H1 (cell line): ENCODE data around the gene NELFE. TPM values are rescaled to one million over a fixed set of nuclear protein-coding genes. Genes with fewer than 3 reads are reported as not detected.

Experiments used
- CTCF ChIA-PET: fragments of 300-600 bp; sonication (Branson Sonifier 250); formaldehyde crosslinking; loops from one replicate; lab custom pipeline; 2021; ENCODE audit not compliant: partially characterized antibody; lab: Charles Lee
- POLR2A ChIA-PET: fragments of 300-600 bp; sonication (Branson Sonifier 250); formaldehyde crosslinking; loops from one replicate; lab custom pipeline; 2021; ENCODE audit warnings: inconsistent platforms; ENCODE audit not compliant: partially characterized antibody; lab: Charles Lee
- DNase-seq, 2 experiments: peaks; one replicate each; pipeline versions ENCODE4 v3.0.0 to v3.0.0-alpha.2; 2010 to 2022; ENCODE audit warnings: low spot score in 2 of 2, low read depth in 1 of 2, mixed read lengths in 1 of 2
- FAIRE-seq: peaks from 2 replicates; lab custom pipeline; 2011; peaks lifted over from hg19 to GRCh38; lab: Jason Lieb, UNC
- H2AFZ ChIP-seq: 2 replicates; pipeline ENCODE4 v1.8.1; 2012; ENCODE audit warnings: low read length, inconsistent platforms
- H2AK5ac ChIP-seq: 2 replicates; pipeline ENCODE4 v1.6.1; 2013; ENCODE audit warnings: low read depth, low read length
- H2BK120ac ChIP-seq: replicated peaks from 2 replicates; pipeline ENCODE3; 2013; ENCODE audit warnings: low read depth, low read length, inconsistent platforms
- H2BK12ac ChIP-seq: 2 replicates; pipeline ENCODE4 v1.6.1; 2013; ENCODE audit warnings: low read depth, low read length
- H2BK15ac ChIP-seq: 2 replicates; pipeline ENCODE4 v1.6.1; 2013; ENCODE audit warnings: low read length
- H2BK20ac ChIP-seq: 2 replicates; pipeline ENCODE4 v1.6.1; 2013; ENCODE audit warnings: low read length
- H2BK5ac ChIP-seq: 2 replicates; pipeline ENCODE4 v1.6.1; 2013; ENCODE audit warnings: low read depth, low read length
- H3K14ac ChIP-seq: 2 replicates; pipeline ENCODE4 v1.6.1; 2013; ENCODE audit warnings: inconsistent platforms; ENCODE audit not compliant: insufficient read length
- H3K18ac ChIP-seq: 2 replicates; pipeline ENCODE4 v1.6.1; 2013; ENCODE audit warnings: low read length; ENCODE audit errors: extremely low read depth
- H3K23ac ChIP-seq: 2 replicates; pipeline ENCODE4 v1.6.1; 2013; ENCODE audit warnings: inconsistent platforms; ENCODE audit not compliant: insufficient read length
- H3K23me2 ChIP-seq: 2 replicates; pipeline ENCODE4 v1.6.1; 2013; ENCODE audit warnings: low read depth, low read length
- H3K27ac ChIP-seq: 2 replicates; pipeline ENCODE4 v1.6.1; 2011; ENCODE audit warnings: low read depth, low read length, inconsistent platforms
- H3K27me3 ChIP-seq, 4 experiments: replicated peaks in 1 of 4; 1 replicate in 1 of 4; 2 replicates in 3 of 4; pipeline versions ENCODE4 v1.6.1 to v1.8.1; 2011 to 2013; ENCODE audit warnings: low read length in 3 of 4, mild to moderate bottlenecking in 3 of 4, inconsistent platforms in 2 of 4, mixed read lengths in 2 of 4, moderate library complexity in 1 of 4; ENCODE audit not compliant: control insufficient read depth in 3 of 4, insufficient read depth in 3 of 4; ENCODE audit errors: extremely low read depth in 1 of 4
- H3K36me3 ChIP-seq, 4 experiments: 2 replicates each; pipeline versions ENCODE4 v1.6.1 to v1.8.1; 2011 to 2013; ENCODE audit warnings: mild to moderate bottlenecking in 4 of 4, low read length in 3 of 4, moderate library complexity in 2 of 4, control low read depth in 1 of 4, inconsistent platforms in 1 of 4; ENCODE audit not compliant: insufficient read depth in 4 of 4, control insufficient read depth in 2 of 4
- H3K4ac ChIP-seq: replicated peaks from 2 replicates; pipeline ENCODE3; 2013; ENCODE audit warnings: low read length, low read depth, mixed read lengths, inconsistent platforms; ENCODE audit not compliant: insufficient read length
- H3K4me1 ChIP-seq, 4 experiments: replicated peaks in 1 of 4; 1 replicate in 1 of 4; 2 replicates in 3 of 4; pipeline versions ENCODE4 v1.6.1 to v1.8.1; 2011 to 2013; ENCODE audit warnings: low read length in 3 of 4, inconsistent platforms in 2 of 4, mixed read lengths in 1 of 4; ENCODE audit not compliant: insufficient read depth in 4 of 4, control insufficient read depth in 3 of 4
- H3K4me2 ChIP-seq, 2 experiments: 2 replicates each; pipeline versions ENCODE4 v1.6.1 to v1.8.1; 2011 to 2013; ENCODE audit warnings: low read depth in 2 of 2, low read length in 2 of 2, control low read depth in 1 of 2, inconsistent platforms in 1 of 2, mild to moderate bottlenecking in 1 of 2; ENCODE audit not compliant: insufficient read depth in 1 of 2
- H3K4me3 ChIP-seq, 4 experiments: fragments of 200-600, 300-600 bp in 1 of 4; sonication (generic), shearing (Covaris generic), sonication (Bioruptor Twin) in 1 of 4; 2 replicates each; pipeline versions ENCODE4 v1.5.1 to v1.8.1; 2011 to 2016; ENCODE audit warnings: low read length in 4 of 4, low read depth in 3 of 4, control low read depth in 2 of 4, inconsistent platforms in 2 of 4, mild to moderate bottlenecking in 2 of 4, mixed read lengths in 1 of 4, moderate library complexity in 1 of 4; ENCODE audit not compliant: insufficient read depth in 2 of 4; ENCODE audit errors: extremely low read depth in 1 of 4
- H3K56ac ChIP-seq: replicated peaks from 2 replicates; pipeline ENCODE3; 2013; ENCODE audit warnings: low read depth, mild to moderate bottlenecking, mixed read lengths, low read length, inconsistent platforms; ENCODE audit not compliant: insufficient read length
- H3K79me1 ChIP-seq: 2 replicates; pipeline ENCODE4 v1.6.1; 2013; ENCODE audit warnings: low read depth, low read length, control low read depth
- H3K79me2 ChIP-seq, 2 experiments: 2 replicates each; pipeline versions ENCODE4 v1.6.1 to v1.8.1; 2012 to 2013; ENCODE audit warnings: low read length in 2 of 2, mild to moderate bottlenecking in 2 of 2, inconsistent platforms in 1 of 2; ENCODE audit not compliant: insufficient read depth in 2 of 2, control insufficient read depth in 1 of 2
- H3K9ac ChIP-seq, 4 experiments: replicated peaks in 1 of 4; 1 replicate in 1 of 4; 2 replicates in 3 of 4; pipeline versions ENCODE4 v1.6.1 to v1.8.1; 2011 to 2013; ENCODE audit warnings: low read depth in 3 of 4, low read length in 3 of 4, control low read depth in 2 of 4, mild to moderate bottlenecking in 2 of 4, moderate library complexity in 2 of 4, inconsistent platforms in 1 of 4; ENCODE audit errors: extremely low read depth in 1 of 4
- H3K9me3 ChIP-seq, 2 experiments: 2 replicates each; pipeline versions ENCODE4 v1.6.1 to v1.8.1; 2012 to 2013; ENCODE audit warnings: mild to moderate bottlenecking in 2 of 2, moderate library complexity in 2 of 2, control low read depth in 1 of 2, inconsistent platforms in 1 of 2, low read depth in 1 of 2, low read length in 1 of 2, mixed read lengths in 1 of 2; ENCODE audit not compliant: insufficient read depth in 2 of 2
- H4K20me1 ChIP-seq, 2 experiments: replicated peaks in 1 of 2; 2 replicates each; pipeline versions ENCODE3 to v1.8.1; 2011 to 2013; ENCODE audit warnings: inconsistent platforms in 2 of 2, low read length in 2 of 2, mild to moderate bottlenecking in 1 of 2; ENCODE audit not compliant: insufficient read depth in 2 of 2, control insufficient read depth in 1 of 2
- H4K5ac ChIP-seq: 2 replicates; pipeline ENCODE4 v1.6.1; 2013; ENCODE audit warnings: low read length, low read depth, mixed read lengths, inconsistent platforms; ENCODE audit not compliant: insufficient read length
- H4K8ac ChIP-seq: 2 replicates; pipeline ENCODE4 v1.8.0; 2013; ENCODE audit warnings: mild to moderate bottlenecking, moderate library complexity, low read length, inconsistent platforms; ENCODE audit not compliant: insufficient read depth; ENCODE audit errors: extremely low read depth
- H4K91ac ChIP-seq: replicated peaks from 2 replicates; pipeline ENCODE3; 2013; ENCODE audit warnings: low read length, mixed read lengths, inconsistent platforms; ENCODE audit not compliant: insufficient read length
- ATF2 ChIP-seq: IDR thresholded peaks from 2 replicates; pipeline ENCODE4 v1.6.1; 2012; ENCODE audit warnings: low read length, inconsistent platforms
- BACH1 ChIP-seq: IDR thresholded peaks from 2 replicates; pipeline ENCODE4 v1.6.1; 2012; ENCODE audit warnings: low read length, improper control_type of control experiment
- EP300 ChIP-seq, 2 experiments: IDR thresholded peaks; 1 replicate in 1 of 2; 2 replicates in 1 of 2; pipeline ENCODE4 v1.6.1; 2011 to 2012; ENCODE audit warnings: low read depth in 2 of 2, low read length in 2 of 2, mild to moderate bottlenecking in 2 of 2, borderline replicate concordance in 1 of 2, inconsistent platforms in 1 of 2, moderate library complexity in 1 of 2
- GTF2F1 ChIP-seq: IDR thresholded peaks from 2 replicates; pipeline ENCODE4 v1.6.1; 2012; ENCODE audit warnings: low read depth, low read length, improper control_type of control experiment, borderline replicate concordance
- KDM1A ChIP-seq: fragments of 200-600, 300-600 bp; sonication (generic); IDR thresholded peaks from 2 replicates; pipeline ENCODE4 v1.7.1; 2016; ENCODE audit warnings: mild to moderate bottlenecking, low read length, borderline replicate concordance
- SP2 ChIP-seq: IDR thresholded peaks from 2 replicates; pipeline ENCODE4 v1.6.1; 2012; ENCODE audit warnings: mild to moderate bottlenecking, low read length, inconsistent platforms
- SRF ChIP-seq: IDR thresholded peaks from 2 replicates; pipeline ENCODE4 v1.6.1; 2011; ENCODE audit warnings: mild to moderate bottlenecking, low read depth, low read length, moderate library complexity
- TCF12 ChIP-seq: IDR thresholded peaks from 2 replicates; pipeline ENCODE4 v1.6.1; 2011; ENCODE audit warnings: low read depth, mild to moderate bottlenecking, low read length
- USF2 ChIP-seq: IDR thresholded peaks from 2 replicates; pipeline ENCODE4 v1.6.1; 2011; ENCODE audit warnings: low read length, improper control_type of control experiment
- WGBS, 2 experiments: shearing (Covaris generic) in 1 of 2; methylation state at CpG; one replicate each; pipeline versions ENCODE4 v1.1.6 to v1.1.7; 2013 to 2015; ENCODE audit warnings: low lambda C conversion rate in 2 of 2, mixed read lengths in 2 of 2, inconsistent platforms in 1 of 2, low coverage in 1 of 2, missing lambda C conversion rate in 1 of 2; ENCODE audit not compliant: insufficient replicate concordance in 2 of 2, insufficient coverage in 1 of 2, insufficient read length in 1 of 2; ENCODE audit errors: extremely low coverage in 1 of 2, missing lambda C conversion rate in 1 of 2; 5-methylcytosine and 5-hydroxymethylcytosine counted together
- polyA plus RNA-seq, 7 experiments: library from polyadenylated mRNA; depleted of rRNA in 3 of 7; stranded (reverse) in 5 of 7; unstranded in 2 of 7; fragments of >200 nt in 5 of 7; fragments of 200-250 nt in 2 of 7; gene quantifications; 1 replicate in 5 of 7; 2 replicates in 1 of 7; 4 replicates in 1 of 7; pipeline versions ENCODE4 v1.2.1 to v1.2.3, GENCODE V29; 2011 to 2013; ENCODE audit warnings: missing spikeins in 2 of 7, mixed read lengths in 2 of 7
- total RNA-seq: library from RNA; stranded (reverse); fragmentation: NEBNext Ultra II Directional; extraction: Animal tissue kit (Norgen Biotek cat#: 25700); gene quantifications from 2 replicates; pipeline ENCODE4 v1.2.1, GENCODE V29; 2021

NELFE gene
- total and polyA plus RNA-seq, 2 of the 8 experiments (the other 6 are each of a cell fraction or from before 2014, with no cell fraction given), result 49.2 to 71.5 TPM

- no peak overlapping the region for H4K8ac ChIP-seq
- peaks cover 5% of the 10 kb centered on the region for H3K79me1 ChIP-seq
- peaks cover 0 to 2% of the 10 kb centered on the region in 2 experiments for H4K20me1 ChIP-seq
- H3K79me2 ChIP-seq, result peaks cover 0 to 20% of the 10 kb centered on the region in 2 experiments; a peak in 3 of 4 replicates
- H3K9me3 ChIP-seq, result no peaks in the 10 kb centered on the region
- H4K5ac ChIP-seq, result no peak overlapping the region
- no peak overlapping the region for H4K91ac ChIP-seq
- H3K23ac ChIP-seq, result no peak overlapping the region
- no peak overlapping the region for H2BK5ac ChIP-seq
- H2BK12ac ChIP-seq, result no peak overlapping the region
- CTCF ChIA-PET, result interaction anchor here (5.8 kb wide), 1 partner anchor 13 kb away, joined by 53 read pairs; no protein-coding TSS in a partner anchor
- DNase-seq (no peak), FAIRE-seq (no peak)
- no peaks in the 10 kb centered on the region for H3K27me3 ChIP-seq
- H3K4me3 ChIP-seq, result no peak overlapping the region
- no peak overlapping the region for H2AK5ac ChIP-seq
- no peak overlapping the region for H3K18ac ChIP-seq
- H2BK15ac ChIP-seq, result no peak overlapping the region
- no peak overlapping the region for H3K56ac ChIP-seq
- H3K4me1 ChIP-seq, result peaks cover 0 to 6% (median 3%) of the 10 kb centered on the region in 4 experiments; a peak in 2 of 7 replicates
- H2AFZ ChIP-seq, result no peak overlapping the region
- 93% methylated on average over 12 of the region's 28 CpGs; no CpG with 5 or more reads in 1 of the 2 experiments for WGBS, 2 experiments
- POLR2A ChIA-PET, result interaction anchor here (0.8 to 16.4 kb wide), 2 partner anchors 10 to 14 kb away, joined by 3 to 279 read pairs; partner anchors contain the start of gene DXO
- peaks cover 18 to 53% (median 46%) of the 10 kb centered on the region in 4 experiments; a peak in 7 of 8 replicates for H3K36me3 ChIP-seq
- H3K4ac ChIP-seq, result no peak overlapping the region
- H2BK120ac ChIP-seq, result no peak overlapping the region
- peaks cover 10% of the 10 kb centered on the region for H3K23me2 ChIP-seq
- H3K9ac ChIP-seq, result no peak overlapping the region
- H3K27ac ChIP-seq, result no peak overlapping the region
- H2BK20ac ChIP-seq, result no peak overlapping the region
- H3K14ac ChIP-seq, result no peak overlapping the region
- no peak overlapping the region for H3K4me2 ChIP-seq
- no peak for TF ChIP-seq EP300 (IDR thresholded peaks at IDR 0.05; ENCODE audit: borderline replicate concordance in 1 of 2, low read depth in 2 of 2, low read length in 2 of 2)
- no peak for TF ChIP-seq USF2
- no peak for TF ChIP-seq SRF
- TF ChIP-seq BACH1, result no peak
- no peak for TF ChIP-seq SP2
- no peak for TF ChIP-seq ATF2
- no peak for TF ChIP-seq GTF2F1
- no peak for TF ChIP-seq KDM1A
- no peak for TF ChIP-seq TCF12
Measured at GRCh38 chr6:31954511-31954910, 4.3 kb downstream of the NELFE start.
